Erythroblast (primary cell): ENCODE data around the gene FBLL1.

Experiments used
- GATA1 ChIP-seq: IDR thresholded peaks from 2 replicates; pipeline ENCODE4 v1.6.1; 2011; ENCODE audit warnings: low read depth, mild to moderate bottlenecking, control low read depth, low read length, moderate library complexity
- POLR2A ChIP-seq: IDR thresholded peaks from 2 replicates; pipeline ENCODE4 v1.6.1; 2011; ENCODE audit warnings: mild to moderate bottlenecking, low read length

- TF ChIP-seq POLR2A, result no peak
- TF ChIP-seq GATA1, result no peak
Observed at GRCh38 chr5:168570490-168571328, 41.6 kb downstream of the FBLL1 start.
